Hepatocyte (in vitro differentiated cells): Measurements from ENCODE around the gene MOB3C. TPM values are rescaled to one million over a fixed set of nuclear protein-coding genes. Genes with fewer than 3 reads are reported as not detected.

Source experiments
- DNase-seq: peaks from one replicate; pipeline ENCODE4 v3.0.0-alpha.2; 2016; ENCODE audit warnings: low spot score
- H2AFZ ChIP-seq: fragments of 200-600 bp; sonication (generic); 2 replicates; pipeline ENCODE4 v1.6.0; 2016; ENCODE audit warnings: antibody characterized with exemption, mild to moderate bottlenecking
- H3K27ac ChIP-seq: fragments of 200-600 bp; sonication (generic); 2 replicates; pipeline ENCODE4 v1.5.1; 2016; ENCODE audit warnings: mild to moderate bottlenecking
- H3K27me3 ChIP-seq: fragments of 200-600 bp; sonication (generic); 2 replicates; pipeline ENCODE4 v1.6.1; 2016
- H3K36me3 ChIP-seq: fragments of 200-600 bp; sonication (generic); replicated peaks from 2 replicates; pipeline ENCODE4 v1.5.1; 2016; ENCODE audit warnings: low read depth; ENCODE audit not compliant: insufficient read depth
- H3K4me1 ChIP-seq: fragments of 200-600 bp; sonication (generic); 2 replicates; pipeline ENCODE4 v1.5.1; 2016; ENCODE audit warnings: mild to moderate bottlenecking, moderate library complexity; ENCODE audit not compliant: insufficient read depth
- H3K4me2 ChIP-seq: fragments of 200-600 bp; sonication (generic); 2 replicates; pipeline ENCODE4 v1.6.0; 2016
- H3K4me3 ChIP-seq: fragments of 200-600 bp; sonication (generic); 2 replicates; pipeline ENCODE4 v1.5.1; 2016; ENCODE audit warnings: mild to moderate bottlenecking
- H3K79me2 ChIP-seq: fragments of 200-600 bp; sonication (generic); 2 replicates; pipeline ENCODE4 v1.6.0; 2017; ENCODE audit warnings: mild to moderate bottlenecking
- H3K9me2 ChIP-seq: fragments of 200-600 bp; sonication (generic); replicated peaks from 2 replicates; pipeline ENCODE4 v1.6.0; 2017; ENCODE audit warnings: mild to moderate bottlenecking; ENCODE audit not compliant: insufficient read depth
- H3K9me3 ChIP-seq: fragments of 200-600 bp; sonication (generic); 2 replicates; pipeline ENCODE4 v1.5.1; 2016; ENCODE audit warnings: low read depth, mild to moderate bottlenecking
- H4K20me1 ChIP-seq: fragments of 200-600 bp; sonication (generic); 2 replicates; pipeline ENCODE4 v1.6.0; 2016; ENCODE audit warnings: mild to moderate bottlenecking; ENCODE audit not compliant: insufficient read depth, poor library complexity, severe bottlenecking
- EZH2 ChIP-seq: fragments of 200-600 bp; sonication (generic); IDR thresholded peaks from 2 replicates; pipeline ENCODE4 v1.6.1; 2016; ENCODE audit warnings: antibody characterized with exemption, mild to moderate bottlenecking, borderline replicate concordance
- EZH2phosphoT487 ChIP-seq: fragments of 200-600 bp; sonication (generic); IDR thresholded peaks from one replicate; pipeline ENCODE4 v1.6.1; 2018; ENCODE audit warnings: antibody characterized with exemption, mild to moderate bottlenecking, low read depth, moderate library complexity; ENCODE audit not compliant: unreplicated experiment, severe bottlenecking
- WGBS: methylation state at CpG from one replicate; pipeline ENCODE4 v1.1.6; 2016; ENCODE audit warnings: low lambda C conversion rate; ENCODE audit errors: missing lambda C conversion rate; 5-methylcytosine and 5-hydroxymethylcytosine counted together
- polyA plus RNA-seq: library from polyadenylated mRNA; unstranded; fragments of >200 nt; fragmentation: Nextera tagmentation; extraction: Ambion mirVana; gene quantifications from 2 replicates; pipeline ENCODE4 v1.2.1, GENCODE V29; 2016
- total RNA-seq: library from RNA; depleted of rRNA; stranded (reverse); fragments of >200 nt; gene quantifications from 2 replicates; pipeline ENCODE4 v1.2.3, GENCODE V29; 2014
- TF ChIP-seq, protein P1 (sequence below): fragments of 200-600 bp; sonication (generic); IDR thresholded peaks from 2 replicates; pipeline ENCODE4 v1.5.1; 2016; ENCODE audit warnings: antibody characterized with exemption, mild to moderate bottlenecking; ENCODE audit not compliant: poor library complexity

Gene MOB3C
- total and polyA plus RNA-seq, 2 experiments from 2014 or later, result 5.8 to 6.6 TPM

DNA sequence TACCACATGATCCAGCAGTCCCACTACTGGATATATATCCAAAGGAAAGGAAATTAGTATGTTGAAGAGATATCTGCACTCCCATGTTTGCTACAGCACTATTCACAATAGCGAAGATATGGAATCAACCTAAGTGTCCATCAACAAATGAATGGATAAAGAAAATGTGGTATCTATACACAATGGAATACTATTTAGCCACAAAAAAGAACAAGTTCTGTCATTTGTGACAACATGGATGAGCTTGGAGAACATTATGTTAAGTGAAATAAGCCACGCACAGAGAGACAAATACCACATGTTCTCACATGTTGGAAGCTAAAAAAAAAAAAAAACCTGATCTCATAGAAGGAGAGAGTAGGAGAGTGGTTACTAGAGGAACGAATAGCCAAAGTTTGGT, 33.9 kb upstream of the MOB3C start:
- no peaks in the 10 kb centered on the region for H3K36me3 ChIP-seq
- DNase-seq, result no peak
- no peak overlapping the region for H3K27ac ChIP-seq
- no peaks in the 10 kb centered on the region for H3K9me3 ChIP-seq
- H4K20me1 ChIP-seq, result no peaks in the 10 kb centered on the region
- H2AFZ ChIP-seq, result no peak overlapping the region
- no peak for TF ChIP-seq EZH2
- no peak for TF ChIP-seq EZH2phosphoT487
- TF ChIP-seq, protein P1, sequence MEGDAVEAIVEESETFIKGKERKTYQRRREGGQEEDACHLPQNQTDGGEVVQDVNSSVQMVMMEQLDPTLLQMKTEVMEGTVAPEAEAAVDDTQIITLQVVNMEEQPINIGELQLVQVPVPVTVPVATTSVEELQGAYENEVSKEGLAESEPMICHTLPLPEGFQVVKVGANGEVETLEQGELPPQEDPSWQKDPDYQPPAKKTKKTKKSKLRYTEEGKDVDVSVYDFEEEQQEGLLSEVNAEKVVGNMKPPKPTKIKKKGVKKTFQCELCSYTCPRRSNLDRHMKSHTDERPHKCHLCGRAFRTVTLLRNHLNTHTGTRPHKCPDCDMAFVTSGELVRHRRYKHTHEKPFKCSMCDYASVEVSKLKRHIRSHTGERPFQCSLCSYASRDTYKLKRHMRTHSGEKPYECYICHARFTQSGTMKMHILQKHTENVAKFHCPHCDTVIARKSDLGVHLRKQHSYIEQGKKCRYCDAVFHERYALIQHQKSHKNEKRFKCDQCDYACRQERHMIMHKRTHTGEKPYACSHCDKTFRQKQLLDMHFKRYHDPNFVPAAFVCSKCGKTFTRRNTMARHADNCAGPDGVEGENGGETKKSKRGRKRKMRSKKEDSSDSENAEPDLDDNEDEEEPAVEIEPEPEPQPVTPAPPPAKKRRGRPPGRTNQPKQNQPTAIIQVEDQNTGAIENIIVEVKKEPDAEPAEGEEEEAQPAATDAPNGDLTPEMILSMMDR, result no peak
- H3K79me2 ChIP-seq, result no peaks in the 10 kb centered on the region
- no peak overlapping the region for H3K4me2 ChIP-seq
- WGBS, result 95% methylated on average over 3 of the region's 3 CpGs
- H3K4me1 ChIP-seq, result peaks cover 5% of the 10 kb centered on the region
- H3K27me3 ChIP-seq, result no peaks in the 10 kb centered on the region
- no peaks in the 10 kb centered on the region for H3K9me2 ChIP-seq
- no peak overlapping the region for H3K4me3 ChIP-seq

DNA sequence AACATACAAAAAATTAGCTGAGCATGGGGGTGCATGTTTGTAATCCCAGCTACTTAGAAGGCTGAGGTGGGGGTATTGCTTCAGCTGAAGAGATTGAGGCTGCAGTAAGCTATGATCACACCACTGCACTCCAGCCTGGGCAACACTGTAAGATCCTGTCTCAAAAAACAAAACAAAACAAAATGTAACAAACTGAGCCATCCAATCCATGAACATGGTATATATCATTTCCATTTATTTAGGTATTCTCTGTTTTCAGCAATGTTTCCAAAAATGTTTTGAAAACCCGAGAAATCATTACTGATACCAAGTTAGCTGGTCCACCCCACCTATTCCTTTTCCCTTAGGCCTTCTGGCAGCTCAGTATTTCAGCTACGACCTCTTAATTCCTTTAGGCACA, 33.2 kb upstream of the MOB3C start:
- DNase-seq, result no peak
- no peaks in the 10 kb centered on the region for H3K9me2 ChIP-seq
- no peak overlapping the region for H2AFZ ChIP-seq
- no peak overlapping the region for H3K4me2 ChIP-seq
- H3K9me3 ChIP-seq, result no peaks in the 10 kb centered on the region
- no peaks in the 10 kb centered on the region for H3K27me3 ChIP-seq
- no peak overlapping the region for H3K4me3 ChIP-seq
- TF ChIP-seq EZH2 (no peak), EZH2phosphoT487 (no peak)
- TF ChIP-seq, protein P1, result no peak
- H3K36me3 ChIP-seq, result no peaks in the 10 kb centered on the region
- peaks cover 5% of the 10 kb centered on the region for H3K4me1 ChIP-seq
- H3K27ac ChIP-seq, result no peak overlapping the region
- WGBS, result 98% methylated on average over 2 of the region's 2 CpGs
- no peaks in the 10 kb centered on the region for H4K20me1 ChIP-seq
- H3K79me2 ChIP-seq, result no peaks in the 10 kb centered on the region

DNA sequence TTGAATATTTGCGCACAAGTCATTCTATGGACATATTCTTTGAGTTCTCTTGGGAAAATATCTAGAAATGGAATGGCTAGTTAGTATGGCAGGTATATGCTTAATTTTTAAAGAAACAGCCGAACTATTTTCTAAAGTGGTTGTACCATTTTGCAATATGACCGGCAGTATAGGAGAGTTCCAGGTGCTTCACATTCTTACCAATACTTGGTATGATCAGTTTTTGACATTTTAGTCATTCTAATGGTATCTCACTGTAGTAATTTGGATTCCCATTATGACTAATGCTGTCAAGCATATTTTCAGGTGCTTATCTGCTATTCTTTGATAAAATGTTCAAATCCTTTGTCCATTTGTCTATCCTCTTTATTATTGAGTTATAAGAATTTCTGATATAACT, 31.0 kb upstream of the MOB3C start:
- DNase-seq, result no peak
- Histone ChIP-seq H3K27me3 (no peaks in the 10 kb centered on the region), H3K4me3 (no peak overlapping the region), H3K4me2 (no peak overlapping the region), H3K9me2 (no peaks in the 10 kb centered on the region), H3K9me3 (no peaks in the 10 kb centered on the region), H3K79me2 (no peaks in the 10 kb centered on the region), H2AFZ (no peak overlapping the region), H3K36me3 (no peaks in the 10 kb centered on the region), H3K4me1 (no peaks in the 10 kb centered on the region), H4K20me1 (no peaks in the 10 kb centered on the region), H3K27ac (no peak overlapping the region)
- TF ChIP-seq EZH2phosphoT487, result no peak
- TF ChIP-seq, protein P1, result no peak
- no peak for TF ChIP-seq EZH2
- WGBS, result 100% methylated on average over 3 of the region's 3 CpGs

DNA sequence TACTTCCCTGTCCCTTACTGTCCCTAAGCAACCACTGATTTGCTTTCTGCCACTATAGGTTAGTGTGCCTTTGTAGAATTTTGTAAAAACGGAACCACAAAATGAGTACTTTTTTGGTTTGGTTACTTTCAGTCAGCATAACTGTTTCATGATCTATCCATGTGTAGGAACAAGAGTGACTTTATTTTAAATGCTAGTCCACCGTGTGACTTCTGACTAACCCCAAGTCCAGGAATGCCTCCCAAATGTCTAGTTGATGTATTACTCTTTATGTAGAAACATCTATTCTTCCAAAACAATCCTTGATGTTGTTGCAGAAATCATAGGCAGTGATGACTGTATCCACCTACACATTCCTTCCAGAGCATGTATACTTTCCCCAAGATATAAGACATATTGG, 30.2 kb upstream of the MOB3C start:
- H3K9me3 ChIP-seq, result no peaks in the 10 kb centered on the region
- TF ChIP-seq EZH2 (no peak), EZH2phosphoT487 (no peak)
- TF ChIP-seq, protein P1, result no peak
- no peak overlapping the region for H3K4me3 ChIP-seq
- no peak overlapping the region for H3K27ac ChIP-seq
- H3K4me2 ChIP-seq, result no peak overlapping the region
- H3K36me3 ChIP-seq, result no peaks in the 10 kb centered on the region
- WGBS, result 97% methylated on average over 2 of the region's 2 CpGs
- no peaks in the 10 kb centered on the region for H3K4me1 ChIP-seq
- no peak for DNase-seq
- H3K79me2 ChIP-seq, result no peaks in the 10 kb centered on the region
- H3K9me2 ChIP-seq, result no peaks in the 10 kb centered on the region
- H3K27me3 ChIP-seq, result no peaks in the 10 kb centered on the region
- no peak overlapping the region for H2AFZ ChIP-seq
- no peaks in the 10 kb centered on the region for H4K20me1 ChIP-seq
